RWPE2 (cell line): ENCODE measurements around the gene PLEKHH1.

Experiments used
- ATAC-seq: fragments of 200-7000 bp; cut with Tn5 transposase; 3 replicates; pipeline ENCODE4 v1.9.1; 2021; ENCODE audit warnings: low read depth
- DNase-seq: peaks from one replicate; pipeline ENCODE4 v3.0.0-alpha.2; 2020; ENCODE audit warnings: low spot score
- H3K27ac ChIP-seq: fragments of 450-650 bp; 2 replicates; pipeline ENCODE4 v1.5.1; 2017; ENCODE audit warnings: mild to moderate bottlenecking; ENCODE audit not compliant: poor library complexity, severe bottlenecking
- H3K27me3 ChIP-seq: fragments of 250-450 bp; sonication (Bioruptor Pico); 2 replicates; pipeline ENCODE4 v1.5.1; 2021; ENCODE audit warnings: mild to moderate bottlenecking, moderate library complexity; ENCODE audit not compliant: insufficient read depth, poor library complexity, severe bottlenecking
- H3K36me3 ChIP-seq: fragments of 250-450 bp; sonication (Bioruptor Pico); 2 replicates; pipeline ENCODE4 v1.5.1; 2020; ENCODE audit warnings: low read depth, mild to moderate bottlenecking, moderate library complexity
- H3K4me1 ChIP-seq: fragments of 250-450 bp; sonication (Bioruptor Pico); 2 replicates; pipeline ENCODE4 v1.5.1; 2021; ENCODE audit warnings: mild to moderate bottlenecking, moderate library complexity; ENCODE audit not compliant: insufficient read depth, poor library complexity, severe bottlenecking
- H3K4me3 ChIP-seq: fragments of 250-450 bp; sonication (Bioruptor Pico); 2 replicates; pipeline ENCODE4 v1.5.1; 2021; ENCODE audit warnings: mild to moderate bottlenecking, moderate library complexity; ENCODE audit not compliant: severe bottlenecking
- H3K9me3 ChIP-seq: fragments of 250-450 bp; sonication (Bioruptor Pico); 2 replicates; pipeline ENCODE4 v1.5.1; 2021; ENCODE audit warnings: mild to moderate bottlenecking, moderate library complexity; ENCODE audit not compliant: severe bottlenecking
- CTCF ChIP-seq: fragments of 450-650 bp; IDR thresholded peaks from one replicate; pipeline ENCODE4 v1.5.1; 2017; ENCODE audit warnings: mild to moderate bottlenecking, moderate library complexity; ENCODE audit not compliant: poor library complexity, severe bottlenecking

The PLEKHH1 gene

DNA sequence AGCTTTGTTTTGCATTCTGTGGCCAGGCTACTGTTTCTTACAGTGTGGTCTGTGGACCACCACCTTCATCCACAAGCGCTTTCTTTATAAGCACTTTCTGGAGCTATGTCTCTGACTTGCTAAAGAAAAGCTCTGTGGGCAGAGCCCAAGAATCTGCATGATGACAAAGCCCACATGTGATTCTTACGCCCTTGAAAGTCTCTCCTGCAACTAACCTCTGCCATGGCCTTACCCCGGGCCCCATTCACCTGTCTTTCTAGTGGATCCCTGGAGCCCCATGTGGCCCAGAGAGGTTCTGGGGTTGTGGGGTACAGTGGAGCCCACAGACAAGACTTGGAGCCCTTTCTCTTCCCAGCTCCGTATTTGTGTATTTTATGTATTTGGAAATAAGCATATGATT lies 16.6 kb downstream of the PLEKHH1 start:
- Histone ChIP-seq H3K36me3 (peaks cover 4% of the 10 kb centered on the region; the same call in 1 of the 2 replicates), H3K4me3 (no peak overlapping the region), H3K4me1 (no peaks in the 10 kb centered on the region), H3K27me3 (no peaks in the 10 kb centered on the region), H3K9me3 (no peaks in the 10 kb centered on the region), H3K27ac (no peak overlapping the region)
- no peak for TF ChIP-seq CTCF
- no peak for DNase-seq
- no peak for ATAC-seq

GRCh38 chr14:67551123-67551522 lies 18.0 kb downstream of the PLEKHH1 start:
- Histone ChIP-seq H3K4me1 (no peaks in the 10 kb centered on the region), H3K36me3 (no peaks in the 10 kb centered on the region), H3K27ac (no peak overlapping the region), H3K4me3 (no peak overlapping the region), H3K27me3 (no peaks in the 10 kb centered on the region), H3K9me3 (no peaks in the 10 kb centered on the region)
- no peak for TF ChIP-seq CTCF
- ATAC-seq (no peak), DNase-seq (no peak)

- H3K27ac ChIP-seq = no peak overlapping the region
- ATAC-seq = no peak
- no peak for TF ChIP-seq CTCF
- no peak overlapping the region for H3K4me3 ChIP-seq
- no peak for DNase-seq
- H3K9me3 ChIP-seq = no peaks in the 10 kb centered on the region
- no peaks in the 10 kb centered on the region for H3K27me3 ChIP-seq
- H3K36me3 ChIP-seq = no peaks in the 10 kb centered on the region
- peaks cover 4% of the 10 kb centered on the region for H3K4me1 ChIP-seq
These were observed 18.9 kb downstream of the PLEKHH1 start for GRCh38 chr14:67551940-67552339.

GRCh38 chr14:67553547-67553946 lies 20.5 kb downstream of the PLEKHH1 start:
- Histone ChIP-seq H3K36me3 (no peaks in the 10 kb centered on the region), H3K9me3 (no peaks in the 10 kb centered on the region), H3K27me3 (no peaks in the 10 kb centered on the region), H3K4me3 (no peak overlapping the region), H3K27ac (no peak overlapping the region), H3K4me1 (peaks cover 19% of the 10 kb centered on the region)
- no peak for ATAC-seq
- TF ChIP-seq CTCF = no peak
- no peak for DNase-seq

- Histone ChIP-seq H3K27me3 (no peaks in the 10 kb centered on the region), H3K4me3 (no peak overlapping the region), H3K27ac (no peak overlapping the region), H3K9me3 (no peaks in the 10 kb centered on the region), H3K4me1 (peaks cover 24% of the 10 kb centered on the region), H3K36me3 (no peaks in the 10 kb centered on the region)
- ATAC-seq (no peak), DNase-seq (no peak)
- no peak for TF ChIP-seq CTCF
These were observed 21.3 kb downstream of the PLEKHH1 start for GRCh38 chr14:67554341-67554740.
